ENCODE data around the gene CNTN4. TPM values are rescaled to one million over a fixed set of nuclear protein-coding genes. Genes with fewer than 3 reads are reported as not detected.
"Not testable (repeated sequence)": the region's sequence is repeated elsewhere in the genome, so short reads cannot be mapped to it uniquely, and the experiment has no call there.

Gene CNTN4
- total RNA-seq (not detected), polyA plus RNA-seq (not detected)

GRCh38 chr3:2098398-2099027 is at the start of gene CNTN4:
CNTN4 (plus strand) TSS chr3:2098866.
- no peaks in the 10 kb centered on the region for H3K36me3 ChIP-seq (ENCODE audit: insufficient read depth, low read length)
- Mint-ChIP-seq H3K4me3 (peak within 1 kb of the TSS in 3 of 7 donors; percentile 10 to 72 (median 52)), H3K4me1 (peaks cover 3 to 11% (median 4%) of the 10 kb centered on the region in 3 donors), H3K27ac (no peak within 1 kb of the TSS), H3K9me3 (peaks cover 0 to 10% (median 5%) of the 10 kb centered on the region in 5 donors), H3K27me3 (peaks cover 15 to 28% of the 10 kb centered on the region in 2 donors), H3K36me3 (no peaks in the 10 kb centered on the region)
- no peaks in the 10 kb centered on the region for H3K4me1 ChIP-seq (ENCODE audit: insufficient read depth, low read length)
- ChIA-PET CTCF (no interaction called here), POLR2A (no interaction called here)
- H3K9me3 ChIP-seq (ENCODE audit: low read length) = no peaks in the 10 kb centered on the region
- H3K27ac ChIP-seq (ENCODE audit: low read depth, low read length) = no peak within 1 kb of the TSS
- no peak within 1 kb of the TSS for H3K4me3 ChIP-seq (ENCODE audit: low read length)
- H3K27me3 ChIP-seq (ENCODE audit: insufficient read depth, low read length, poor library complexity, severe bottlenecking) = peaks cover 4% of the 10 kb centered on the region
- DNase-seq = no peak

DNA sequence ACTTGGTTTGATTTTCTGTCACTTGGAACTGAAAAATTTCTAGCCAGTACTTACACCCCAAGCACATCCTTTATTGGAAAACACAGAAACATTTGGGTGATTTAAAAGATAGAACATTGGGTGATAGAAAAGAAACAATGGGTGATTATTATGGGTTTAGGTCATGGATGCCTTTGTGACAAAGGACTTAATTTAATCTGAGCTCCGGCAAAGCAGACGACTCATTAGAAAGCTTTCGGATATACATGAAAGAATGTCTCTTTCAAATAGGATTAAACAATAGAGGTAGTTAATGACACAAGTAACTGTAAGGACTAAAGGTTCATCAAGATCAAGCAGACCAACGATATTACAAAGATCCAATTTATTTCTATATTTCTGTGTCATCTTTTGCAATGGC is 37.3 kb upstream of the CNTN4 start:
- H3K27me3 ChIP-seq (ENCODE audit: insufficient read depth, low read length, poor library complexity, severe bottlenecking) = no peaks in the 10 kb centered on the region
- Mint-ChIP-seq H3K4me1 (no peaks in the 10 kb centered on the region), H3K36me3 (no peaks in the 10 kb centered on the region), H3K4me3 (no peak overlapping the region), H3K27ac (no peak overlapping the region), H3K27me3 (no peaks in the 10 kb centered on the region), H3K9me3 (peaks cover 0 to 13% (median 4%) of the 10 kb centered on the region in 5 donors)
- no peak for DNase-seq
- no peaks in the 10 kb centered on the region for H3K4me1 ChIP-seq (ENCODE audit: insufficient read depth, low read length)
- no peaks in the 10 kb centered on the region for H3K36me3 ChIP-seq (ENCODE audit: insufficient read depth, low read length)
- CTCF ChIA-PET = no interaction called here
- no peaks in the 10 kb centered on the region for H3K9me3 ChIP-seq (ENCODE audit: low read length)
- POLR2A ChIA-PET = no interaction called here
- no peak overlapping the region for H3K27ac ChIP-seq (ENCODE audit: low read depth, low read length)
- no peak overlapping the region for H3K4me3 ChIP-seq (ENCODE audit: low read length)

- ChIA-PET POLR2A (no interaction called here), CTCF (no interaction called here)
- no peak overlapping the region for H3K4me3 ChIP-seq (ENCODE audit: low read length)
- Mint-ChIP-seq H3K27me3 (no peaks in the 10 kb centered on the region), H3K4me1 (no peaks in the 10 kb centered on the region), H3K9me3 (peaks cover 2 to 4% (median 3%) of the 10 kb centered on the region in 5 donors), H3K4me3 (no peak overlapping the region), H3K27ac (no peak overlapping the region), H3K36me3 (no peaks in the 10 kb centered on the region)
- no peaks in the 10 kb centered on the region for H3K4me1 ChIP-seq (ENCODE audit: insufficient read depth, low read length)
- DNase-seq = no peak
- no peaks in the 10 kb centered on the region for H3K27me3 ChIP-seq (ENCODE audit: insufficient read depth, low read length, poor library complexity, severe bottlenecking)
- H3K27ac ChIP-seq (ENCODE audit: low read depth, low read length) = no peak overlapping the region
- no peaks in the 10 kb centered on the region for H3K36me3 ChIP-seq (ENCODE audit: insufficient read depth, low read length)
- H3K9me3 ChIP-seq (ENCODE audit: low read length) = no peaks in the 10 kb centered on the region
These were observed 27.1 kb upstream of the CNTN4 start for GRCh38 chr3:2071531-2071930.

GRCh38 chr3:2078821-2079220 is 19.8 kb upstream of the CNTN4 start:
- Mint-ChIP-seq H3K27me3 (no peaks in the 10 kb centered on the region), H3K9me3 (peaks cover 2 to 10% (median 6%) of the 10 kb centered on the region in 5 donors), H3K4me1 (no peaks in the 10 kb centered on the region), H3K27ac (no peak overlapping the region), H3K36me3 (no peaks in the 10 kb centered on the region), H3K4me3 (no peak overlapping the region)
- ChIA-PET CTCF (no interaction called here), POLR2A (no interaction called here)
- Histone ChIP-seq H3K9me3 (ENCODE audit: low read length) (no peaks in the 10 kb centered on the region), H3K27me3 (ENCODE audit: insufficient read depth, low read length, poor library complexity, severe bottlenecking) (no peaks in the 10 kb centered on the region), H3K4me1 (ENCODE audit: insufficient read depth, low read length) (no peaks in the 10 kb centered on the region), H3K36me3 (ENCODE audit: insufficient read depth, low read length) (no peaks in the 10 kb centered on the region), H3K4me3 (ENCODE audit: low read length) (no peak overlapping the region), H3K27ac (ENCODE audit: low read depth, low read length) (no peak overlapping the region)
- DNase-seq = no peak

GRCh38 chr3:2082871-2083480 is 15.7 kb upstream of the CNTN4 start:
- no peak overlapping the region for H3K4me3 Mint-ChIP-seq
- no peaks in the 10 kb centered on the region for H3K27me3 Mint-ChIP-seq
- H3K9me3 Mint-ChIP-seq = peaks cover 3 to 20% (median 6%) of the 10 kb centered on the region in 5 donors
- Histone ChIP-seq H3K4me1 (ENCODE audit: insufficient read depth, low read length) (no peaks in the 10 kb centered on the region), H3K36me3 (ENCODE audit: insufficient read depth, low read length) (no peaks in the 10 kb centered on the region), H3K4me3 (ENCODE audit: low read length) (no peak overlapping the region), H3K9me3 (ENCODE audit: low read length) (no peaks in the 10 kb centered on the region), H3K27ac (ENCODE audit: low read depth, low read length) (no peak overlapping the region), H3K27me3 (ENCODE audit: insufficient read depth, low read length, poor library complexity, severe bottlenecking) (no peaks in the 10 kb centered on the region)
- peaks cover 0 to 4% (median 0%) of the 10 kb centered on the region in 3 donors for H3K36me3 Mint-ChIP-seq
- no peak for DNase-seq
- ChIA-PET POLR2A (no interaction called here), CTCF (no interaction called here)
- H3K27ac Mint-ChIP-seq = no peak overlapping the region
- no peaks in the 10 kb centered on the region for H3K4me1 Mint-ChIP-seq

- H3K9me3 ChIP-seq (ENCODE audit: low read length); H3K4me3 ChIP-seq (ENCODE audit: low read length); H3K4me1 Mint-ChIP-seq; CTCF ChIA-PET; H3K27me3 ChIP-seq (ENCODE audit: insufficient read depth, low read length, poor library complexity, severe bottlenecking); H3K36me3 ChIP-seq (ENCODE audit: insufficient read depth, low read length); H3K4me3 Mint-ChIP-seq; H3K27ac Mint-ChIP-seq; DNase-seq; H3K36me3 Mint-ChIP-seq; H3K27ac ChIP-seq (ENCODE audit: low read depth, low read length); H3K27me3 Mint-ChIP-seq; H3K4me1 ChIP-seq (ENCODE audit: insufficient read depth, low read length); POLR2A ChIA-PET: not testable (repeated sequence)
- peaks cover 3 to 18% (median 6%) of the 10 kb centered on the region in 5 donors for H3K9me3 Mint-ChIP-seq
These were observed 15.1 kb upstream of the CNTN4 start for GRCh38 chr3:2083558-2083957.

DNA sequence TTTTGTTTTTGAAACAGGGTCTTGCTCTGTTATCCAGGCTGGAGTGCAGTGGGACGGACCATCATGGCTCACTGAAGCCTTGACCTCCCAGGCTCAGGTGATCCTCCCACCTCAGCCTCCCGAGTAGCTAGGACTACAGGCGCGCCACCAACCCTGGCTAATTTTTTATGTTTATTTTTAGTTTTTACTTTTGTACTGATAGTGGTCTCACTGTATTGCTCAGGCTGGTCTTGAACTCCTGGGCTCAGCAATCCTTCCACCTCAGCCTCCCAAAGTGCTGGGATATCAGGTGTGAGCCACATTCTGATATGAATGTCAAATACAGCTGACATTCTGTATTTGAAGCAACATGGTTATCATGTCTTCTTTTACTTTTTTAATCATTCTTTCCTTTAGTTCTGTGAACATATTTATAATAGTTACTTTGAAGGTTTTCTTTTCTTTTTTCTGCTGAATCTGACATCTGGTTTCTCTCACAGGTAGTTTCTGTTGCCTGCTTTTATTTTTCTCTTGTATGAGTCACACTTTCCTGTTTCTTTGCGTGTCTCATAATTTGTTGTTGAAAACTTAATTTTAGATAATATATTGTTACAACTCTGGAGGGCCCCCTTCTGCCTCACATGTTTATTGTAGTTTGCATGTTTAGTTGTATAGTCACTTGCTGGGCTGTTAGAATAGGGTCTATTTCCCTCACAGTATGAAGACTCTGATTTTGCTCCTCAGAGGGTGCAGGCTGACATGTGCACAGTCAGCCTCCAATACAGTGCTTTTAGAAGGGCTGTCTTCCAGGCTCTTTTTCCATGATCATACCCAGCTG is 8.4 kb upstream of the CNTN4 start:
- no peaks in the 10 kb centered on the region for H3K27me3 Mint-ChIP-seq
- no peak overlapping the region for H3K27ac Mint-ChIP-seq
- Histone ChIP-seq H3K4me3 (ENCODE audit: low read length) (no peak overlapping the region), H3K36me3 (ENCODE audit: insufficient read depth, low read length) (no peaks in the 10 kb centered on the region), H3K27ac (ENCODE audit: low read depth, low read length) (no peak overlapping the region), H3K27me3 (ENCODE audit: insufficient read depth, low read length, poor library complexity, severe bottlenecking) (no peaks in the 10 kb centered on the region), H3K4me1 (ENCODE audit: insufficient read depth, low read length) (no peaks in the 10 kb centered on the region), H3K9me3 (ENCODE audit: low read length) (no peaks in the 10 kb centered on the region)
- H3K9me3 Mint-ChIP-seq = peaks cover 0 to 6% (median 2%) of the 10 kb centered on the region in 5 donors
- no peak overlapping the region for H3K4me3 Mint-ChIP-seq
- no peak for DNase-seq
- H3K4me1 Mint-ChIP-seq = no peaks in the 10 kb centered on the region
- CTCF ChIA-PET = no interaction called here
- no peaks in the 10 kb centered on the region for H3K36me3 Mint-ChIP-seq
- POLR2A ChIA-PET = no interaction called here

DNA sequence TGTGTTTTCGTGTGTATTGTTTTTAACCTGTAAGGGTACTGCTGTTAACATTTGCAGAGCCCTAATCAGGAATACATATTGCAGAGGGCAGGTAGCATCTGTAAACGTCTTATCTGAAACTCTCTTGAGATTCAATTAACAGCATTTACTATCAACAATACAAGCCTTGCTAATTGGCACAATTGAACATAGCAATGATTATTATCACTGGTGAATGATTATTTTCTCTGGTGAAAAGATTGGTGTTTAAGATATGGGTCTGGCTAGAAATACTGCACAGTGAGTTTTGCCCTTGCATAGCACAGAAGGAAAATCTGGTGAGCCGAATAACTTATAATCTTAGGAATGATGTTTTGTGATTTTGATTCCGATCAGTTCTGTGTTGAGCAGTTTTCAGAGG is 5.9 kb upstream of the CNTN4 start:
- DNase-seq = no peak
- ChIA-PET CTCF (no interaction called here), POLR2A (no interaction called here)
- H3K27me3 Mint-ChIP-seq = peaks cover 6 to 9% of the 10 kb centered on the region in 2 donors
- Histone ChIP-seq H3K36me3 (ENCODE audit: insufficient read depth, low read length) (no peaks in the 10 kb centered on the region), H3K9me3 (ENCODE audit: low read length) (no peaks in the 10 kb centered on the region), H3K27me3 (ENCODE audit: insufficient read depth, low read length, poor library complexity, severe bottlenecking) (no peaks in the 10 kb centered on the region), H3K27ac (ENCODE audit: low read depth, low read length) (no peak overlapping the region), H3K4me1 (ENCODE audit: insufficient read depth, low read length) (no peaks in the 10 kb centered on the region), H3K4me3 (ENCODE audit: low read length) (no peak overlapping the region)
- H3K27ac Mint-ChIP-seq = no peak overlapping the region
- no peak overlapping the region for H3K4me3 Mint-ChIP-seq
- H3K9me3 Mint-ChIP-seq = peaks cover 0 to 2% (median 0%) of the 10 kb centered on the region in 5 donors
- H3K4me1 Mint-ChIP-seq = peaks cover 0 to 4% (median 4%) of the 10 kb centered on the region in 3 donors
- no peaks in the 10 kb centered on the region for H3K36me3 Mint-ChIP-seq

Data from CD8-positive, alpha-beta memory T cell (primary cell).